Hepatocyte (in vitro differentiated cells): ENCODE data around the gene OBI1. TPM values are rescaled to one million over a fixed set of nuclear protein-coding genes. Genes with fewer than 3 reads are reported as not detected.

Source experiments
- DNase-seq: peaks from one replicate; pipeline ENCODE4 v3.0.0-alpha.2; 2016; ENCODE audit warnings: low spot score
- H2AFZ ChIP-seq: fragments of 200-600 bp; sonication (generic); 2 replicates; pipeline ENCODE4 v1.6.0; 2016; ENCODE audit warnings: antibody characterized with exemption, mild to moderate bottlenecking
- H3K27ac ChIP-seq: fragments of 200-600 bp; sonication (generic); 2 replicates; pipeline ENCODE4 v1.5.1; 2016; ENCODE audit warnings: mild to moderate bottlenecking
- H3K27me3 ChIP-seq: fragments of 200-600 bp; sonication (generic); 2 replicates; pipeline ENCODE4 v1.6.1; 2016
- H3K36me3 ChIP-seq: fragments of 200-600 bp; sonication (generic); replicated peaks from 2 replicates; pipeline ENCODE4 v1.5.1; 2016; ENCODE audit warnings: low read depth; ENCODE audit not compliant: insufficient read depth
- H3K4me1 ChIP-seq: fragments of 200-600 bp; sonication (generic); 2 replicates; pipeline ENCODE4 v1.5.1; 2016; ENCODE audit warnings: mild to moderate bottlenecking, moderate library complexity; ENCODE audit not compliant: insufficient read depth
- H3K4me2 ChIP-seq: fragments of 200-600 bp; sonication (generic); 2 replicates; pipeline ENCODE4 v1.6.0; 2016
- H3K4me3 ChIP-seq: fragments of 200-600 bp; sonication (generic); 2 replicates; pipeline ENCODE4 v1.5.1; 2016; ENCODE audit warnings: mild to moderate bottlenecking
- H3K79me2 ChIP-seq: fragments of 200-600 bp; sonication (generic); 2 replicates; pipeline ENCODE4 v1.6.0; 2017; ENCODE audit warnings: mild to moderate bottlenecking
- H3K9me2 ChIP-seq: fragments of 200-600 bp; sonication (generic); replicated peaks from 2 replicates; pipeline ENCODE4 v1.6.0; 2017; ENCODE audit warnings: mild to moderate bottlenecking; ENCODE audit not compliant: insufficient read depth
- H3K9me3 ChIP-seq: fragments of 200-600 bp; sonication (generic); 2 replicates; pipeline ENCODE4 v1.5.1; 2016; ENCODE audit warnings: low read depth, mild to moderate bottlenecking
- H4K20me1 ChIP-seq: fragments of 200-600 bp; sonication (generic); 2 replicates; pipeline ENCODE4 v1.6.0; 2016; ENCODE audit warnings: mild to moderate bottlenecking; ENCODE audit not compliant: insufficient read depth, poor library complexity, severe bottlenecking
- EZH2 ChIP-seq: fragments of 200-600 bp; sonication (generic); IDR thresholded peaks from 2 replicates; pipeline ENCODE4 v1.6.1; 2016; ENCODE audit warnings: antibody characterized with exemption, mild to moderate bottlenecking, borderline replicate concordance
- EZH2phosphoT487 ChIP-seq: fragments of 200-600 bp; sonication (generic); IDR thresholded peaks from one replicate; pipeline ENCODE4 v1.6.1; 2018; ENCODE audit warnings: antibody characterized with exemption, mild to moderate bottlenecking, low read depth, moderate library complexity; ENCODE audit not compliant: unreplicated experiment, severe bottlenecking
- WGBS: methylation state at CpG from one replicate; pipeline ENCODE4 v1.1.6; 2016; ENCODE audit warnings: low lambda C conversion rate; ENCODE audit errors: missing lambda C conversion rate; 5-methylcytosine and 5-hydroxymethylcytosine counted together
- polyA plus RNA-seq: library from polyadenylated mRNA; unstranded; fragments of >200 nt; fragmentation: Nextera tagmentation; extraction: Ambion mirVana; gene quantifications from 2 replicates; pipeline ENCODE4 v1.2.1, GENCODE V29; 2016
- total RNA-seq: library from RNA; depleted of rRNA; stranded (reverse); fragments of >200 nt; gene quantifications from 2 replicates; pipeline ENCODE4 v1.2.3, GENCODE V29; 2014
- TF ChIP-seq, protein P1 (sequence below): fragments of 200-600 bp; sonication (generic); IDR thresholded peaks from 2 replicates; pipeline ENCODE4 v1.5.1; 2016; ENCODE audit warnings: antibody characterized with exemption, mild to moderate bottlenecking; ENCODE audit not compliant: poor library complexity

The OBI1 gene
- total and polyA plus RNA-seq, 2 experiments from 2014 or later: 5.3 to 17.6 TPM

DNA sequence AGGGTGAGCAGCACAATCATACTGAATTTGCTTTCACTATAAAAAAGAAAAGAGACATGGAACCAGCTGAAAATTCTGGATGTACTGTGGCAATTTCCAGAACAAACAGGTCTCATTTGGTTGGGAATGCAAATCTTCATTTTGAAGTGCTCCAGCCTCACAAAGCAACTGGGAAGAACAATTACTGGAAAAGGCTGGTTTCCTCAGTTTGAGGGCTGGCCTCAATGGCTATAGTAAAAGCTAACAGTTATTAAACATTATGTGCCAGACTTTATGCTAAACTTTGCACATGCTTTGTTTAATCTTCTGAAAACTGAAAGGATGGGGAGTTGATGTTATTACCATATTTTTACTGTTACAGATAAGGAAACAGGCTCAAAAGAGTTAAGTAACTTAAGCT, 3.0 kb downstream of the OBI1 start:
- H3K79me2 ChIP-seq: peaks cover 71% of the 10 kb centered on the region
- TF ChIP-seq EZH2: no peak
- no peak for TF ChIP-seq EZH2phosphoT487
- TF ChIP-seq, protein P1, sequence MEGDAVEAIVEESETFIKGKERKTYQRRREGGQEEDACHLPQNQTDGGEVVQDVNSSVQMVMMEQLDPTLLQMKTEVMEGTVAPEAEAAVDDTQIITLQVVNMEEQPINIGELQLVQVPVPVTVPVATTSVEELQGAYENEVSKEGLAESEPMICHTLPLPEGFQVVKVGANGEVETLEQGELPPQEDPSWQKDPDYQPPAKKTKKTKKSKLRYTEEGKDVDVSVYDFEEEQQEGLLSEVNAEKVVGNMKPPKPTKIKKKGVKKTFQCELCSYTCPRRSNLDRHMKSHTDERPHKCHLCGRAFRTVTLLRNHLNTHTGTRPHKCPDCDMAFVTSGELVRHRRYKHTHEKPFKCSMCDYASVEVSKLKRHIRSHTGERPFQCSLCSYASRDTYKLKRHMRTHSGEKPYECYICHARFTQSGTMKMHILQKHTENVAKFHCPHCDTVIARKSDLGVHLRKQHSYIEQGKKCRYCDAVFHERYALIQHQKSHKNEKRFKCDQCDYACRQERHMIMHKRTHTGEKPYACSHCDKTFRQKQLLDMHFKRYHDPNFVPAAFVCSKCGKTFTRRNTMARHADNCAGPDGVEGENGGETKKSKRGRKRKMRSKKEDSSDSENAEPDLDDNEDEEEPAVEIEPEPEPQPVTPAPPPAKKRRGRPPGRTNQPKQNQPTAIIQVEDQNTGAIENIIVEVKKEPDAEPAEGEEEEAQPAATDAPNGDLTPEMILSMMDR: no peak
- H2AFZ ChIP-seq: no peak overlapping the region
- peaks cover 2% of the 10 kb centered on the region for H3K4me1 ChIP-seq
- no peak overlapping the region for H3K27ac ChIP-seq
- no peak for DNase-seq
- H3K9me2 ChIP-seq: no peaks in the 10 kb centered on the region
- no peak overlapping the region for H3K4me2 ChIP-seq
- no peaks in the 10 kb centered on the region for H3K27me3 ChIP-seq
- peaks cover 36% of the 10 kb centered on the region for H4K20me1 ChIP-seq
- H3K4me3 ChIP-seq: no peak overlapping the region
- H3K9me3 ChIP-seq: no peaks in the 10 kb centered on the region
- no peaks in the 10 kb centered on the region for H3K36me3 ChIP-seq

DNA sequence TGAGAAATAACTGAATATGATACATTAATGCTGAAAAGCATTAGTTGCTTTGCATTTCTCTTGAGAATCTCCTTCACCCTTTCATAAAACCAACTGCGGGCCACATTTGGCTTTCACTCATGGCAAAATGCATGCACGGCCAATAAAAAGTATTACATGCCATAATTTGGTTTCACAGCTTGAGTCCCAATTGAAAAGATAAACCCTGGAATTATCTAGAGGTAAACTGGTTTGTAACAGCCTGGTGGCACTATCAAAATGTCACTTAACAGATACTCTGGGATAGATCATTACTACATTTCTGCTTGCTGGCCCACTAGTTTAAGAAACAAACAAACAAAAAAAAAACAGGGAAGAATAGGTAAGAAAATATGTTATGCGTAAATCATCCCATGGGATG, 3.9 kb downstream of the OBI1 start:
- no peaks in the 10 kb centered on the region for H3K27me3 ChIP-seq
- H2AFZ ChIP-seq: no peak overlapping the region
- WGBS: 86% methylated on average over 3 of the region's 3 CpGs
- TF ChIP-seq EZH2 (no peak), EZH2phosphoT487 (no peak)
- TF ChIP-seq, protein P1: no peak
- H3K9me2 ChIP-seq: no peaks in the 10 kb centered on the region
- H3K27ac ChIP-seq: no peak overlapping the region
- no peak overlapping the region for H3K4me2 ChIP-seq
- H3K36me3 ChIP-seq: no peaks in the 10 kb centered on the region
- no peak overlapping the region for H3K4me3 ChIP-seq
- H3K4me1 ChIP-seq: peaks cover 8% of the 10 kb centered on the region
- no peak for DNase-seq
- peaks cover 80% of the 10 kb centered on the region for H3K79me2 ChIP-seq
- peaks cover 43% of the 10 kb centered on the region for H4K20me1 ChIP-seq
- H3K9me3 ChIP-seq: no peaks in the 10 kb centered on the region

DNA sequence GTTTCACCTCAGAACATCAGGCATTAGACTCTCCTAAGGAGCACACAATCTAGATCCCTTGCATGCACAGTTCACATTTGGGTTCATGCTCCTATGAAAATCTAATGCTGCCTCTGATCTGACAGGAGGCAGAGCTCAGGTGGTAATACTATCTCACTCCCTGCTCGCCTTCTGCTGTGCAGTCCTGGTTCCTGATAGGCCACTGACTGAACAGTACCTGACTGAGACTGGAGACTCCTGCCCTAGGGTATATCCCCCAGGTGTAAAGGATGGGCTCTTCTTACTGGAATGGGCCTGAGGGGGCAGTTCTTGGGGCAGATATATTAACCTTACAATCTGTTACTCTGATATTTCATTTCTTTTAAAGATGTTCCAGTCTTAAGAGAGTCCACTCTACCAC, 6.3 kb downstream of the OBI1 start:
- Histone ChIP-seq H3K9me3 (no peaks in the 10 kb centered on the region), H3K27ac (no peak overlapping the region), H3K36me3 (no peaks in the 10 kb centered on the region), H3K9me2 (no peaks in the 10 kb centered on the region), H2AFZ (no peak overlapping the region), H3K4me2 (no peak overlapping the region), H3K4me1 (peaks cover 20% of the 10 kb centered on the region), H3K27me3 (no peaks in the 10 kb centered on the region), H3K79me2 (peaks cover 98% of the 10 kb centered on the region), H3K4me3 (no peak overlapping the region), H4K20me1 (peaks cover 49% of the 10 kb centered on the region)
- TF ChIP-seq EZH2 (no peak), EZH2phosphoT487 (no peak)
- TF ChIP-seq, protein P1: no peak
- 95% methylated on average over 1 of the region's 1 CpG for WGBS
- DNase-seq: no peak

DNA sequence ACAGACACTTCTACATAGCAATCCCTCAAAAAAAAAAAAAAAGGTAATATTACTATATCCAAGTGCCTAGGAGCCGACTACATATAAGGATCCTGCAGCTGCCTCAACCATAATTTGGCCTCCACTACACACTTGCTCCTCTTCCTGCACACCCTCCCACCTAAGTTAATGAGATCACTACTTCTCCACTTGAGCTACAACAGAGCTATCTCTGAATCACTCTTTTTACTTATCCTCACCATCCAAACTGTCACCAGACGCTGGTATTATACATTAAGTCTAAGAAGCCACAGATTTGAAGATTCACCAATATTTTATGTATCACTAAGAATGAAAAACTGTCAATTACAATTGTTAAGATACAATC, 8.3 kb downstream of the OBI1 start:
- 82% methylated on average over 2 of the region's 2 CpGs for WGBS
- Histone ChIP-seq H3K9me3 (no peaks in the 10 kb centered on the region), H3K4me2 (no peak overlapping the region), H3K27me3 (no peaks in the 10 kb centered on the region), H3K36me3 (no peaks in the 10 kb centered on the region), H3K4me3 (no peak overlapping the region), H3K27ac (no peak overlapping the region), H3K79me2 (peaks cover 86% of the 10 kb centered on the region), H2AFZ (no peak overlapping the region), H4K20me1 (peaks cover 44% of the 10 kb centered on the region), H3K4me1 (peaks cover 32% of the 10 kb centered on the region), H3K9me2 (no peaks in the 10 kb centered on the region)
- no peak for DNase-seq
- no peak for TF ChIP-seq EZH2
- TF ChIP-seq, protein P1: no peak
- no peak for TF ChIP-seq EZH2phosphoT487
